Eye (tissue), 1 donor: Measurements from ENCODE around the gene PDZD4.

ENCODE experiments used
- DNase-seq: peaks from one replicate; pipeline ENCODE4 v3.0.0-alpha.2; 2015

PDZD4 gene

DNA sequence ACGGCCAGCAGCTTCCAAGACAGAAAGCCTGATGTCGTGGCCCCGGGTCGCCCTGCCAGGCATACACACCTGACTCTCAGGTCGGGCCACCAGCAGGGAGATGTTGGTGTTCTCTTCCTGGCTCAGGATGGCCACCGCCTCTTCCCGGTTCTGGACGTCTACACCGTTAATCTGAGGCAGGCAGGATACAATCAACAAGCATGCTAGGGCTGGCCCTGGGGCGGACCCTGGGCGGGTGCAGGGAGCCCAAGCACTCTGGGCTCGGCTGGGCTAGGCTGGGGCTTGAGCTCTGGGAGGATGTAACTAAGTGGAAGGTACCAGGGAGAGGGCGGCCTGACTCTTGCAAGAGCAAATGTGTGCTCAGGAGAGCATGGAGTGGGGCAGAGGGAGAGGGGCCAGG lies 24.9 kb downstream of the PDZD4 start:
- no peak for DNase-seq

DNA sequence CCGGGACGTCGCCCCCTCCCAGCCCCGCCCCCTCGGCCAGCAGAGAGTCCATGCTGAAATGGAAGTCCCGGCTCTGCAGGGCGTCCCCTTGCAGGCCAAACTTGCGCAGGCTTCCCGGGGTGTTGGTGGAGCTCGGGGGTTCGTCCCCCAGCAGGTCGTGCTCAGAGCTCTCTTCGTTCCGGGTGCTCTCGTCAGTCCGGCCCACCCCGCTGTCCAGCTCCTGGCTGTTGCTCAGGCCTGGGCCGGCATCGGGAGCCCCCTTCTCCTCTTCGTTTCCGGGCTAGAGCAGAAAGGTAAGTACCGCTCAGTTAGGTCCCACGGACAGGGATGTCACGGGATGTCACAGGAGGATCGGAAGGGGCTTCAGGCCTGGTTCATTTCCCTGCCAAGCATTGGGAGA lies 25.7 kb downstream of the PDZD4 start:
- no peak for DNase-seq

DNA sequence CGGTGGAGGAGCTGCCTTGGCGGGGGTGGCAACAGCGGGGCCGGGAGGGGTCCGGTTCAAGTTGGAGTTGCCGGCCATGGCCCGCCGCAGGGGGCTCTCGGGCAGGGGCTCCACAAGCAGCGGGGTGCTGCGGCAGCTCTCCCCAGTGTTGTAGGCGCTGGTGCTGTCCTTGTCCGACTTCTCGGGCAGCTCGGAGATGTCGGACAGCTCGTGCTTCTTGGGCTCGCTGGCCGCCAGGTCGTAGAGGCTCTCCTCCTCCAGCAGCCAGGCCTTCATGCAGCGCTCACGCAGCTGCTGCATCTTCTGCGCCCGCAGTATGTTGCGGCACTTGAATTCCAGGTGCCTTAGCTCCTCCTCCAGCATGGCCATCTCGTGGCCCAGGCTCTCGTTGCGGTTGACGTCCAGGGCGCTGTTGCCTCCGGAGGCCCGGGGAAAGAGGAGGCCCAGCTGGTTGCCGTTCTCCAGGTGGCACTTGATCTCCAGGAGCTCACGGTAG lies 26.2 kb downstream of the PDZD4 start:
- no peak for DNase-seq

DNA sequence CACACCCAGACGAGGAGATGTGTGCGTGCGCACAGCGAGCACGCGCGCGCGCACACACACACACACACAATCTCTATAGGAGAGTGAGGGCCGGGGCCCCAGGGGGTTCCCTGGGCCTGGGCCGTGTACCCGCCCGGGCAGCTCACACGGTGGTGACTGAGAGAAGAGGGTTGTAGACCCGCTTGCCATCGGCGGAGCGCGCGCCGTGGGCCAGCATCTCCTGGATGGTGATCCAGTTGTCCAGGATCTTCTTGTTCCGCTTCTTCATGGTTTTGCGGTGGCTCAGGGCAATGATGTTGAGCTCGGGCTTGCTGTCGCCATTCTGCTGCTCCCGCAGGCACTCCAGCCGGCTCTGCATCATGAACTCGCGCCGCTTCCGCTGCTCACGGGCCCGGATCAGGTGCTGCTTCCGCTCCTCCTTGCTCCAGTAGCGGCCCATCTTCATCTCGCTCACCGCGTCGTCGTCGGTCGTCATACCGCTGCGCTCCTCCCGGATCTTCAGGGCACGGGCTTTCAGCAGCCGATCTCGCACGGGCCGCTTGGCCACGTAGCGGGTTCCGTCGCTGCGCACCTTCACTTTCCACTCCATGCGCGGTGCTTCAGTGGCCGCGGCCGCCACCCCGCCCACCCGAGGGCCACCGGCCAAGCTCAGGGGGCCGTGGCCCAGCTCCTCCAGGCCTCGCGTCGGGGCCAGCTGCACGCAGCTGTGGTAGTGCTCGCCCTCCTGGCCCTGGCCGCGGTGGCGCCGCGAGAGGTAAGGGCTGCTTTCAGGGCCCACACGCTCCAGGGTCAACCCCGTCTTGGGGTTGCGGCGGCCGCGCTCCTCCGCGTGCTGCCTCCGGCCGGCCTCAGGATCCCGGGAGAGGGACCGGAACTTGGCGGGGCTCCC lies 26.9 kb downstream of the PDZD4 start:
- DNase-seq: no peak

DNA sequence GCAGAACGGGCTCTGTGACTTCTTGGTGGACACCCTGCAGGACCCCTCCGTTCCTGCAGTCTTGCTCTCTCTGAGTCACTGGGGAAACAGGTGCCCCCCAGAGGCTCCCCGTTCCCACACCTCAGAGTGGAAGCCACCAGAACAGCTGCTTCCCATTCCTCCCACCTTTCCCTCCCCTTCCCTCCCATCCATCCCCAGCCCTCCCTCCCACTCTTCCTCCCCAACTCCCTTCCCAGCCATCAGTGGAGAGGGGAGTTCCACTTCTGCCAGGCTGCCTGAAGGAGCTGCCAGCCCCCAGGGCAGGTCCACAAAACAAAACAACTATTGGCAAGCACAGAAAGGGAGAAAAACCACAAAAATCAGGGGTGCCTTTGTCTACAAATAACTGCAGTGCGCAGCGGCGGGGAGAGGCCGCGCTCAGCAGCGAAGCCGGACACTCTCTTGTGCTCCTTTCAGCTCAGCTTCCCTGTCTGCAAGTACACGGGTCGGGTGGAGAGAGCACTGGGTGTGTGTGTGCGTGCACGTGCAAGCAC lies 27.8 kb downstream of the PDZD4 start:
- no peak for DNase-seq

DNA sequence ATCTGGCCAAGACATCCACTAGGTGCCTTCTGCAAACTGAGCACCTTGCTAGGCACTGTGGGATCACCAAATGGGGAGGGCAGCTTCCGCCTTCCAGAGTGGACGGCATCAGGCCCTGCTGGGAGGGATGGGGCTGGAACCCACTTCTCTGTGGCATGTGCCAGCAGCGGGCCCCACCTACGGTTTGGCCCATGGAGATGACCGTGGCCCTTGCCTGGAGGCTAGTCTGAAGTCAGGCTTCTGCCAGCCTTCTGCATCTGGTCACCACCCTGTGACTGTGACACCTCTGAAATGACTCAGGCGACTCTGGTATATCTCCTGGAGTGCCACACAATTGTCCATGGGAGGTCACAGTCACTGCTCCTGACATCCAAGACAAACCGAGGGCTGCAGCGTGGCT lies 28.7 kb downstream of the PDZD4 start:
- DNase-seq: no peak

DNA sequence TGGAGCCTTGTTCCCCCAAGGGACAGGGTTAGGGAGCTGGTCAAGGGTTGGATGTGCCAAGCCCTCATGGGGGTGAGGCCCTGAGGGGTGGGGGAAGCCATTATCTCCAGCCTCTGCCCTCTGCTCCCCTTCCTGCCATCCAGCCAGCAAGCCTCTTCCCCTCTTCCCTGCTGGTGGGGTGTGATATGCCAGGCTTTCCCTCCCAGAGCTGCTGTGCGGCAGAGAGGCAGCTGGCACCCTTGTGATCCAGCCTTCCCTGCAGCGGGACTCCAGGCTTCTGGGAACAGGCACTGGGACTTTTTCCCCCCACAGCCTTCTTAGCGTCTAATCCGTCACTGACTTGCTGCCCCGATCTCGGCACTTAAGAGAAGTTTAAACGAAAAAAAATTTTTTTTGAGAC lies 29.6 kb downstream of the PDZD4 start:
- DNase-seq: no peak

DNA sequence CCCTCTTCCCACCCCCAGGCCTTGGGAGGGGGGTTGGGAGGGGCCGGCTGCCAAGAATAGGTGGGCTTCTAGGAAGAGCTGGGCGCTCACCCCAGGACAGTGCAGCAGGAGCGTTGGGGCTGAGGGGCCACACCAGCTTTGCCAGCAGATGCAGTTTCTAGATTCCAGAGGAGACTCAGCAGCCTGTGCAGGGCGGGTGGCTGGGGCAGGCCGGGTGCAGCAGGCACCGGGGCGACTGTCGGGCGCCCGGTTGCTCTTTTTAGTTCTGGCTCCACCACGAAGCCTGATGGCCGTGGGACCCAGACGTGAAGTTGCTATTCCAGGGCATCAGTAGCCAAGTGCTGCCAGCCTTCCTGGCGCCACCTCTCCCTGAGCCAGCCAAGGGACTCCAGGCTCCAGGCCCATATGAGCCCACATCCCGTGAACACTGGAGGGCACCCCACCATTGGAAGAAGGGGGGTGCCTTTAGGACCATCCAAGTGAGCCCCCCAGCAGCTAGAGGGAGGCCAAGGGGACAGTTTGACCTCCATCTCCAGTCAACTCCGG lies 30.1 kb downstream of the PDZD4 start:
- DNase-seq: no peak

DNA sequence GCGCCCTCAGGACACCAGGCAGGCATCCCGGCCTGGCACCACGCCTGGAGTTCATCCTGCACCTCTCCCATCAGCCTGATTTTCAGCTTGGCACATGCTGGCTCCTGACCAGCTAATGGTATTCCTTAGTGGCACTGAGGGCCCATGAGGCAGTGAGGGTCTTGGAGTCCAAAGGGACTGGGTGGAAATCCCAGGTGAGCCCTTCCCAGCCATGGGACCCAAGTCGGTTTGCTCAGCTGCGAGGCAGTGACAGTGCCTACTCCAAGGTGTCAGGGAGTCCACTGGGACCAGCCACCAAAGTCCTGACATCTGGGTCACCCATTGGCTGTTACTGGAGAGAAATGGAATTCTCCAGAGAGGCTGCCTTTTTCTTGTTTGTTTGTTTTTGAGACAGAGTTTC lies 31.0 kb downstream of the PDZD4 start:
- no peak for DNase-seq

DNA sequence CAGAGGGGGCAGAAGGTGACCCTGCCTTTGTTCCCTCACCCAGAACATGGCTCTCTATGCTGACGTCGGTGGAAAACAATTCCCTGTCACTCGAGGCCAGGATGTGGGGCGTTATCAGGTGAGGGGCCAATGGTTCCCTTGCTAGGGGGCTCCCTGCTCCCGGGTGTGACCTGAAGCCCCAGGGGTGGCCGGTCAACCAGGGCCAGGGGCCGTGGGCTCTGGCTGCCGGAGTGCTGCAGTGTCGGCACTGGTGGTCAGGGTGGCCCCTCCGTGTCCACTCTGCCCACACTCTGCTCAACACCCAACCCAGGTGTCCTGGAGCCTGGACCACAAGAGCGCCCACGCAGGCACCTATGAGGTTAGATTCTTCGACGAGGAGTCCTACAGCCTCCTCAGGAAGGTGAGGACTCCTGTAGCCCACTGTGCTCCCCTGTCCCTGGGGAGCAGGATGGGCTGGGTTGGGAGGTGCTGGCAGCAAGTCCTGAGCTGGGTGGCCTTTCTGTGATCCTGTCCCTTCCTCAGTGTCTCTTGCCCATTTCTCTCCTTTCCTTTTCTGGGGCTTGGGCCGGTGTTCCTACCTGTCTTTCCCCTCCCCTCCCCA lies 32.8 kb downstream of the PDZD4 start:
- DNase-seq: no peak

DNA sequence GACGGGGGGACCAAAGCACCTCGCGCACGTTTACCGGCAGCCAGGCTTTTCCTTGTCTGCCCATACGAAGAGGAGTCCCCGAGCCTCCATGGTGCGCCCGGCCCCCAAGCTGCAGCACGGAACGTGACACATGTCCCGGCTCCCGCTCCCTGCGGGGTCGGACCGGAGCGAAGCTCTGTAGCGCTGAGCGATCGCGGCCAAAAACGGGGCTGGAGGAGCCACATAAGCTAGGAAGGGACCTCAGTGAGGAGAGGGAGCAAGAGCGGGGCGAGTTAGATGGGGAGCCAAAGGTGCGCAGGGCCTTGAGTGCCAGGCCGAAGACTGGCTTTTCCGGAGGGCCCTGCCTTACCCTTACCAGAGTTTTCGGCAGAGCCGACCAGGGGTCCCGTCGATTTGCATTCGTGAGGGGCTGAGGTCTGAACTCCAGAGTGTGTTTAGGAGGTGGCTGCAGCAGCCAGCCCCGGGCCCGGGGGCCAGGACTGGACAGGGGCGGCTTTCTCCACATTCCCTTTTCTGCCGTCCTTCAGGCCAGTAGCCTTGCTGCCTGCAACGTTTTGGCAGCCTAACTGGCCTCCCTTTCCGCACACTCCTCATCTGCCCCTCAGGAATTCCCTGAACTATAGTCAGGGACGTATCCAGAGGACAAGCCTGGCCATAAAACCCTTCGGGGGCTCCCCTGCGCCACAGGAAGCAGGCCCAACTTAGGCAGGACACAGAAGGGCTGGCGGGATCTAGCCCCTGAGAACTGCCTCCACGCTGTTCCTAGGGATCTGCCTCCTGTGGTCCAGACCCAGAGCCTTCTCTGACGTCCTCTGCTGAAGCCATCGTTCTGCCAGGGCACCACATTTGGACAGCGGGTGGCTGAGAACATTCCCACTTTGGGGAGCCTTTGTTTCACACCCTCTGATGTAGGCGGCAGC lies 35.2 kb downstream of the PDZD4 start:
- no peak for DNase-seq

DNA sequence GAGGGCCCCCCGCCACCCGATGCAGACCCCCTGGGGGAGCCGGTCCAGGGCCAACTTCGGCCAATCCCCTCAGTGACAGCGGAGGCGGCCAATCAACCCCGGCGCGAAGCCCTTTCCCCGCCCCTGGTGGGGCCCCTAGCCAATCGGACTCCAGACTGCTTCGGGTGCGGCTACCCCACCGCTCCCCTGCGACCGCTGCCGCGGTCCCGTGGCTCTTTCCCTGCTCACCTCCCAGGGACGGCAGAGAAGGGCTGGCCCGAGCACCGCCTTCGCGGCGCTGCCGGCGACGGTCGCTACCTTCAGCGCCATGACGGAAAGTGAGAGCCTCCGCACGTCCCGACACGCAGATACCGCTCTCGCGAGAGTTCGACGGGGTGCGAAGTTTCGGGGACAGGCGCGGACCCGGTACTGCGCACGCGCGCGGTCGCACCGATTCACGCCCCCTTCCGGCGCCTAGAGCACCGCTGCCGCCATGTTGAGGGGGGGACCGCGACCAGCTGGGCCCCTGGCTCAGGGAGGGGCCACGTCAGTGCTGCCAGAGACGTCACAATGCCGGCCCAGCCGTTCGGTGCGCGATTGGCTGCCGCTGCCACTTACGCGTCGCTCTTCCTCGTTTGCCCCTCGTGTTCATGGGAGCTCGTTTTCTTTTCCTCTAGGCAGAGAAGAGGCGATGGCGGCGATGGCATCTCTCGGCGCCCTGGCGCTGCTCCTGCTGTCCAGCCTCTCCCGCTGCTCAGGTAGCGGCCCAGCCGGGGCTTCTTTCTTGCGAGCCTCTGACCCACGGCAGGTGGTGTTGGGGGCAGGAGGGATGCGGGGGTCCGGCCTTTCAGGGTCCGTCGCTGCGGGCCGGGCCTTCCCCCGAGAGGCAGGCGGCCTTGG lies 36.1 kb downstream of the PDZD4 start, which contains the start of the genes IDH3G and SSR4:
Gene IDH3G, minus strand, starts transcription at position 358 of the 879 bp plus-strand sequence. Its CDS starts 49 bp downstream, at position 309.
Gene SSR4, plus strand, starts transcription at position 651 of the 879 bp plus-strand sequence. Its CDS starts 20 bp downstream, at position 671.
- peak; percentile 97 for DNase-seq

DNA sequence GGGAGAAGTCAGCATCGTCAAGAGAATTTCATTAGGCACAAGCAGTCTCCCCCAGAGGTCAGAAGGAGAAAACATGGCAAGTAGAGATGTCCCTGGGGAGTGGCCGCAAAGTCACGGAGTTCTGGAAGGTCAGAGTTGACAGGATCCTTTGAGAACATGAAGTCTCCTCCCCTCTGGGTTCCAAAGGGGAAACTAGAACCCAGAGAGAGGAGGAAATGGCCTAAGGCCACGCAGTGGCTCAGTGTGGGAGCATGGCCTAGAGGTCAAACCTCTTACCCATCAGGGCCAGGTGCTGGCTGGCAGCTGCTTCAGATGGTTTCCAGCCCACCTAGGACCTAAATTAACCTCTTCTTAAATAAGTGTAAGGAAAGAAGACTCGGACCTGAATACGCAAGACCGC lies 37.1 kb downstream of the PDZD4 start:
- DNase-seq: no peak

DNA sequence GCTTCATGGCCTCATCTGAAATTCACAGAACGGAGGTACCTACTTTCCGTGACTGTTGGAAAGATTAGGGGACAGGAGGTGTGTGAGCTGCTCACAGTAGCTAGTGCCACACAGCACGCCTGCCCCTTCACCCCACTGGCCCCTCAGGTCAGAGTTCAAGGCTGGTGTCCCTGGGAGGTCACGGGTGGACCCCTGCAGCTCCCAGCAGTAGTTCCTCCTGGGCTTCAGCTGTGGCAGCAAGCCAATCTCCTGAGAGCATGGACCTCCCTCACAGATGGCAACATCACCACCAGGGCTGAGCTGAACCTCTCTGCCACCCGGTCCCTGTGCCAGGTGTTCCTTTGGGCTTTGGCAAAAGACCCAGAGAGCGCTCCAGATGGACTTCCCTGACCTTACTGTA lies 38.0 kb downstream of the PDZD4 start:
- DNase-seq: no peak

DNA sequence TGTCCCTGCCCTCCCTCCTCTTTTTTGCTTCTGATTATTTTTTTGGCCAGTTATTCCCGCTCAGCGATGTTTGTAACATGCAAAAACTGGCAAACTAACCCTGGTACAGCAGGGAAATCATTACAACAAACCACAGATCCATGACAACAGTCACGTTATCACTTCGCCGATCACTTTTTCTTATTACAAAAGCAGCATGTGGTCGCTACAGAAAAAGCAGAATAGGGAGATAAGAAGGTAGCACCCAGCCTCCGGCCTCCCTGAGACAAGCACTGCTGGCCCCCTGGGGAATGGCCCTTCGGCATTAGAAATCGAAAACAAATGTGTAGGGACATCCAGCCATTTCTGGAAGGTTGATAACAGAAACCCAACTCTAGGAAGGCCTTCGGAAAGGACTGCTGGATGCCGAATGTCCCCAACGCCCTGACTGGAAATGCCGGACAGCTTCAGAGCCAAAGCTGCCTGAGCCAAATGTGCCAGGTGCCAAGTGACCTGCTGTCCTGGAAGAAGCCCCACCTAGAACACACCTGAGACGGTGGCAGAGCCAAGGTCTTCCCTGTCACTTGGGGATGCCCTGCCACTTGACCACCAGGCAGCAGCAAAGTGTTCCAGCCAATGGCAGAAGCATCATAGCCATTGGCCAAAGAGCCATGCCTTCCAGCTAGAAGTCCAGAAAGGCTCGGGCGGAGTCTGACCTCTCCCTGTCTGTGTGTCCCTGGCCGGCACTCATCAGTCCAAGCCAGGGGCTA lies 39.1 kb downstream of the PDZD4 start:
- DNase-seq: no peak

DNA sequence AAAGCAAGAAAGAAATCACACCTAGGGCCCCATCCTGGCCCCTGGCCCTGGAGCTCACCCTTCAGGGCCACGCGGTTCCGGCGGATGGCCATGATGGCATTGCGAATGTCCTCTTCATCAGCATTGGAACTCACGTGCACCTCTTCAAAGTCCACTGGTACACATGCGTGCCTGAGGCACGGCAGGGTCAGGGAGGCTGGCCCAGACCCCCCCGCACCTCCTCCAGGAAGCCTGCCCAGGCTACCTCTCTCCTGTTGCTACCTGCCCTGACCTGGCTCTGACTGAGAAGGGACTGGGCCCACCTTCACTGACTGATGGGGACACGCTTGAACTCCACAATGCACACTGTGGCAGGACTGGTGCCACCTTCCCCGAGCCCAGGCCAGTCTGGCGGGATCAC lies 40.7 kb downstream of the PDZD4 start:
- no peak for DNase-seq

DNA sequence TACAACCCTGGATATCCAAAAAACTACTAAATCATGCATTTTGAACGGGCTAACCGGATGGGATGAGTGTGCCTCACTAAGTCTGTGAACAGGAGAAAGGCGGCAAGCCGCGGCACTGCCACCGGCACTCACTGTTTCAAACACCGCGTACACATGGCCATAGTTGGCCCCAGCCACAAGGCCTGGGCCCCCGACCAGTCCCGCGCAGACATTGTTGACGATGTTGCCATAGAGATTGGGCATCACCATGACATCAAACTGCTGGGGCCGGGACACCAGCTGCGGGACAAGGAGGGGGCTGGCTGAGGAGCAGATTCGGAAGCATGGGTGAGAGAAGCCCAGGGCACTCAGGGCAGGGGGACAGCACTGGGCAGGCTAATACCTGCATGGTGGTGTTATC lies 43.7 kb downstream of the PDZD4 start:
- DNase-seq: no peak

DNA sequence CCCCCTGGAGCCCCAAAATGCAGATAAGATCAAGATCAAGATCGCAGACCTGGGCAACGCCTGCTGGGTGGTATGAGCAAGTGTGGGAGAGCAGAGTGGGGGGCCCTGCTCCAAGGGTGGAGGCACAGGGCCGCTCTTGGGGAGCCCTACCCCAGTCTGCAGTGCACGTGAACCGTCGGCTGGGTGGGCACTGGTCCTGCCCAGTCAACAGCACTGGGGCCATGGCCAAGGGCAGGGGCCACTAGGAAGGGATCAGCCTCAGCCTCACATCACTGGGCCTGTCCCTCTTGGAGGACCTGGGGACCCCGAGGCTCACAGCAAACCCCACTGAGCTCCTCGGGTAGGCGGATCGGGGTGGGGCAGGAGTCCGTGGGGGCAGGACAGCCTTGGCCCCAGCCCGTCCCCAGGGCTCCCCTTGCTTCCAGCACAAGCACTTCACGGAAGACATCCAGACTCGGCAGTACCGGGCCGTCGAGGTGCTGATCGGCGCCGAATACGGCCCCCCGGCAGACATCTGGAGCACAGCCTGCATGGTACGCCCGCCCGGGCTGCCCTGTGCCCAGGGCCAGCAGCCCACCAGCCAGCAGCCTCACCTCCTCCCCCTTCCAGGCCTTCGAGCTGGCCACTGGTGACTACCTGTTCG lies 45.9 kb downstream of the PDZD4 start:
- no peak for DNase-seq

DNA sequence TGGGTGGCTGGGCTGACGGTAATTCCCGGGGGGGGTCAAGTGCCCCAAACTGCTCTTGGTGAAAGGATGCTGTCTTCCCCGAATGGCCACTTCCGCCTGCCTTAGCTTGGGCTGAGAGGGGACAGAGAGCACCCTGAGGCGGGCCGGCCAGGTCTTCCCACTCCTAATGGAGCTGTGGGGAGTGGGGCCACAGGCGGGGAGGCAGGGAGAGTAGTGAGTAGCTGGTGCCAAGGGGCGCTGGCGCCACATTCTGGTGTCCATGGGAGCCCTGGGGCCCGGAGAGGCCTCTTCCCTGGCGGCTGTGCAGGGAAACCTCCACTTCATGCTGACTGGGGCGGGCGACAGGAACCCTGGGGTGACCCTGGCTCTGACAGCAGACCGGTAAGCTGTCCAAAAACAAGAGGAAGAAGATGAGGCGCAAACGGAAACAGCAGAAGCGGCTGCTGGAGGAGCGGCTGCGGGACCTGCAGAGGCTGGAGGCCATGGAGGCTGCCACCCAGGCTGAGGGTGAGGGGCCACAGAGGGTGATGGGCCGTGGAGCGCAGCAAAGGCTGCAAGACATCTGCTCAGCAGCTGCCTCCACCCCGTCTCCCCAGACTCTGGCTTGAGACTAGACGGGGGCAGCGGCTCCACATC lies 46.8 kb downstream of the PDZD4 start:
- DNase-seq: no peak

DNA sequence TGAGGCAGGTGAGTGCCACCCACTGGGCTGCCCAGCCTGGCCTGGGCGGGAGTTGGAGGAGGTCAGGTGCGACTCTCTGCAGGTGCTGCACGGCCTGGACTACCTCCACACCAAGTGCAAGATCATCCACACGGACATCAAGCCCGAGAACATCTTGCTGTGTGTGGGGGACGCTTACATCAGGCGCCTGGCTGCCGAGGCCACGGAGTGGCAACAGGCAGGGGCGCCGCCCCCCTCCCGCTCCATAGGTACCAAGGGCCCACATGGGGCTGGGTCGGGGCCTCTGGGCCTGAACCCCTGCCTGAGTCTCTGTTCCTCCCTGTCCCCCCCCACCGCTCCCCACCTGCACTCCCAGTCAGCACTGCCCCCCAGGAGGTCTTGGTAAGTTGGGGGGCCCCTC lies 47.5 kb downstream of the PDZD4 start:
- no peak for DNase-seq
